CD8-positive, alpha-beta memory T cell (primary cell): ENCODE data around the gene RGS11. TPM values are rescaled to one million over a fixed set of nuclear protein-coding genes. Genes with fewer than 3 reads are reported as not detected.
A peak's percentile ranks its signal among the peaks of the same experiment; 100 is the strongest.

Experiments
- CTCF ChIA-PET: fragments of 350-600 bp; sonication (Branson Sonifier 250); formaldehyde crosslinking; loops from one replicate; lab custom pipeline; 2021; ENCODE audit warnings: antibody characterized with exemption; lab: Charles Lee
- POLR2A ChIA-PET: fragments of 350-600 bp; sonication (Branson Sonifier 250); formaldehyde crosslinking; loops from one replicate; lab custom pipeline; 2021; ENCODE audit warnings: antibody characterized with exemption; lab: Charles Lee
- DNase-seq, 5 donors: peaks; one replicate each; pipeline versions ENCODE4 v3.0.0 to v3.0.0-alpha.2; 2020 to 2022; ENCODE audit warnings: mixed read lengths in 1 of 5
- H3K27ac ChIP-seq: one replicate; pipeline ENCODE4 v1.7.0; 2013; ENCODE audit warnings: low read depth, mild to moderate bottlenecking, low read length, moderate library complexity
- H3K27me3 ChIP-seq: 2 replicates; pipeline ENCODE4 v1.7.0; 2013; ENCODE audit warnings: low read length, mild to moderate bottlenecking; ENCODE audit not compliant: insufficient read depth, poor library complexity, severe bottlenecking
- H3K36me3 ChIP-seq: 2 replicates; pipeline ENCODE4 v1.7.0; 2013; ENCODE audit warnings: mild to moderate bottlenecking, low read length, moderate library complexity; ENCODE audit not compliant: insufficient read depth
- H3K4me1 ChIP-seq: 2 replicates; pipeline ENCODE4 v1.7.0; 2013; ENCODE audit warnings: mild to moderate bottlenecking, low read length, moderate library complexity; ENCODE audit not compliant: insufficient read depth
- H3K4me3 ChIP-seq: 2 replicates; pipeline ENCODE4 v1.7.0; 2013; ENCODE audit warnings: mild to moderate bottlenecking, low read length
- H3K9me3 ChIP-seq: 2 replicates; pipeline ENCODE4 v1.7.0; 2013; ENCODE audit warnings: mild to moderate bottlenecking, low read length
- H3K27ac Mint-ChIP-seq, 8 donors: one replicate each; pipeline ENCODE4 v1.8.0; 2020 to 2021; ENCODE audit warnings: mixed read lengths in 8 of 8, mild to moderate bottlenecking in 6 of 8, inconsistent platforms in 3 of 8, moderate library complexity in 3 of 8
- H3K27me3 Mint-ChIP-seq, 2 donors: one replicate each; pipeline ENCODE4 v1.8.0; 2020 to 2021; ENCODE audit warnings: mixed read lengths in 2 of 2, mild to moderate bottlenecking in 1 of 2, moderate library complexity in 1 of 2
- H3K36me3 Mint-ChIP-seq, 3 donors: one replicate each; pipeline ENCODE4 v1.8.0; 2020 to 2021; ENCODE audit warnings: mixed read lengths in 3 of 3, inconsistent platforms in 1 of 3, mild to moderate bottlenecking in 1 of 3
- H3K4me1 Mint-ChIP-seq, 3 donors: one replicate each; pipeline ENCODE4 v1.8.0; 2020 to 2021; ENCODE audit warnings: mixed read lengths in 3 of 3, inconsistent platforms in 1 of 3, mild to moderate bottlenecking in 1 of 3
- H3K4me3 Mint-ChIP-seq, 7 donors: one replicate each; pipeline ENCODE4 v1.8.0; 2020 to 2021; ENCODE audit warnings: mixed read lengths in 7 of 7, mild to moderate bottlenecking in 6 of 7, moderate library complexity in 4 of 7, inconsistent platforms in 2 of 7
- H3K9me3 Mint-ChIP-seq, 5 donors: one replicate each; pipeline ENCODE4 v1.8.0; 2020 to 2022; ENCODE audit warnings: mixed read lengths in 5 of 5, mild to moderate bottlenecking in 3 of 5, moderate library complexity in 2 of 5, inconsistent platforms in 1 of 5
- polyA plus RNA-seq: library from polyadenylated mRNA; unstranded; fragments of 300-500 nt; fragmentation: Illumina TruSeq; gene quantifications from one replicate; pipeline ENCODE4 v1.2.3, GENCODE V29; 2021
- total RNA-seq, 2 experiments: library from RNA; stranded (reverse); gene quantifications; one replicate each; pipeline ENCODE4 v1.2.3, GENCODE V29; 2021

The RGS11 gene
- total and polyA plus RNA-seq, 3 experiments from 2014 or later, result 0.09 TPM; not detected in 2

DNA sequence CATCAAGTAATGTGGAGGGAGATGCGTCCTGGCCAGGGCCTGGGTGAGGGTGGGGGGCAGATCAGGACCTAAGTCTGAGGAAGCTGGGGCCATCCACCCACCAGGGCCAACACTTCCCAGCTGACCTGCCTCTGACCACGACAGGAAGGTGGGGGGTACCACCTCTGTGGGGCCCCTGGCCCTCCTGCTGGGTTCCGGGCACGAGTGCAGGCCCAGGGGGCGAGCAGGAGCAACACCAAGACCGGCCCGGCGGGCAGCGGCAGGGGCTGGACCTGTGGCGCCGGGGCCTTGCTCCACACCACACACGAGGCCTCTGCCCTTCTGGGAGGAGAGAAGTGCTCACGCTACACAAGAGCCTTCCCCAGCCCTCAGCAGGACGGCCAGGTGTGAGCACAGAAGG is 20.5 kb upstream of the RGS11 start:
- CTCF ChIA-PET, result no interaction called here
- Histone ChIP-seq H3K4me1 (no peaks in the 10 kb centered on the region), H3K36me3 (peaks cover 13% of the 10 kb centered on the region), H3K4me3 (no peak overlapping the region), H3K27ac (no peak overlapping the region), H3K27me3 (no peaks in the 10 kb centered on the region), H3K9me3 (no peaks in the 10 kb centered on the region)
- Mint-ChIP-seq H3K36me3 (peaks cover 0 to 50% (median 0%) of the 10 kb centered on the region in 3 donors), H3K9me3 (no peaks in the 10 kb centered on the region), H3K4me1 (no peaks in the 10 kb centered on the region), H3K4me3 (no peak overlapping the region), H3K27me3 (no peaks in the 10 kb centered on the region), H3K27ac (no peak overlapping the region)
- no peak for DNase-seq
- POLR2A ChIA-PET, result no interaction called here

DNA sequence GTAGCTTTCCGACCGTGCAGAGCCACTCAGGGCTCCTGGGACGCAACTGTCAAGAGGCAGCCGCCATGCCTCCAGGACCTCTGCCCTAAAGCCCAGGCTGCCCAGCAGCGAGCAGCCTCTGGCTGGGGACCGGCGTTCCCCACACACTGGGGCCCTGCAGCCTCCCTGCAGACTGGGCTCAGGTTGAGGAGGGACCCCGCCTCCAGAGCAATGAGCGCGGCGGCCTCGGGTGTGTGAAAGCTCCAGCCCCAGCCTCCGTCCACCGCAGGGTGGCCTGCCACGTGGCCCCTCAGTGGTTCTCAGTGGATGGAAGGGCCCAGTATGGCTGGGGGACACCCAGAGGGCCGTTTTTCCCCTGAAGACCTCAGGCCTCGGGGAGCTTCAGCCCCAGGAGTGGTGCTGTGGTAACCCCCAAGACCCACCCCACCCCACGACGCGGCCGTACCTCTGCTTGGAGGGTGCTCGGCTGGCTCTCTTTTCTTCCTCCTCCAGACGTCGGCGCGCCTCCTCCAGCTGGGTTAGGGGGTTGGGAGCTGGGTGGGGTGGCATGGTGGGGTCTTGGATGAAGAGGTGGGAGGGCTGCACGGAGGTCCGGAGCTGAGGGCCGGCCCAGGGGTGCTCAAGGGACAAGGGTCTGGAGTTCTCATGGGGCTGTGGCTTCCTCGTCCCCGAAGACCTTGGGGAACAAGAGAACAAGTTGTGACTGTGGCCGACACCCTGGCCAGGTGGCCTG is 17.5 kb upstream of the RGS11 start:
- Histone ChIP-seq H3K9me3 (no peaks in the 10 kb centered on the region), H3K27ac (no peak overlapping the region), H3K4me1 (no peaks in the 10 kb centered on the region), H3K27me3 (no peaks in the 10 kb centered on the region), H3K4me3 (no peak overlapping the region), H3K36me3 (peaks cover 23% of the 10 kb centered on the region)
- Mint-ChIP-seq H3K4me1 (no peaks in the 10 kb centered on the region), H3K27me3 (no peaks in the 10 kb centered on the region), H3K9me3 (no peaks in the 10 kb centered on the region), H3K36me3 (peaks cover 0 to 68% (median 0%) of the 10 kb centered on the region in 3 donors), H3K4me3 (no peak overlapping the region), H3K27ac (no peak overlapping the region)
- POLR2A ChIA-PET, result no interaction called here
- CTCF ChIA-PET, result no interaction called here
- no peak for DNase-seq

DNA sequence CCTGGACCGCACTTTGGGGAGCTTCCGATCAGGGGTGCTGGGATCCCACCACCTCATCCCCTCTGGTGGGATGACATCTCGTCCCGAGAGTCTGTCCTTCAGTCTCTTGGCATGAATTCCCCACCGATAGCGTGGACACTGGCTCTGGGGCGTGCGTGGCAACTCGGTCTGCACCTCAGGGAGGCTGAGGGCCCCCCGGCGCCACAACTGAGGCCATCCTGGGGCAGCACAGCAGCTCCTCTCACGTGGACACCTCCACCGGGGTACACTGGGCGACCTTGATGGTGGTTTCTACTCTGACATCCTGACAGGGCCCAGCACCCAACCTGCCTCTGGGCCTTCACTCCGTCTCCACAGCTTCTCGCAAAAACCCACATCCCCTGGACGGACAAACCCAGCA is 15.8 kb upstream of the RGS11 start:
- Histone ChIP-seq H3K27me3 (no peaks in the 10 kb centered on the region), H3K27ac (no peak overlapping the region), H3K9me3 (no peaks in the 10 kb centered on the region), H3K4me1 (no peaks in the 10 kb centered on the region), H3K36me3 (peaks cover 27% of the 10 kb centered on the region), H3K4me3 (no peak overlapping the region)
- Mint-ChIP-seq H3K4me1 (no peaks in the 10 kb centered on the region), H3K4me3 (no peak overlapping the region), H3K27ac (peak overlapping the region in 1 of 8 donors; percentile 75), H3K27me3 (no peaks in the 10 kb centered on the region), H3K36me3 (peaks cover 0 to 68% (median 0%) of the 10 kb centered on the region in 3 donors), H3K9me3 (no peaks in the 10 kb centered on the region)
- ChIA-PET POLR2A (no interaction called here), CTCF (no interaction called here)
- no peak for DNase-seq

DNA sequence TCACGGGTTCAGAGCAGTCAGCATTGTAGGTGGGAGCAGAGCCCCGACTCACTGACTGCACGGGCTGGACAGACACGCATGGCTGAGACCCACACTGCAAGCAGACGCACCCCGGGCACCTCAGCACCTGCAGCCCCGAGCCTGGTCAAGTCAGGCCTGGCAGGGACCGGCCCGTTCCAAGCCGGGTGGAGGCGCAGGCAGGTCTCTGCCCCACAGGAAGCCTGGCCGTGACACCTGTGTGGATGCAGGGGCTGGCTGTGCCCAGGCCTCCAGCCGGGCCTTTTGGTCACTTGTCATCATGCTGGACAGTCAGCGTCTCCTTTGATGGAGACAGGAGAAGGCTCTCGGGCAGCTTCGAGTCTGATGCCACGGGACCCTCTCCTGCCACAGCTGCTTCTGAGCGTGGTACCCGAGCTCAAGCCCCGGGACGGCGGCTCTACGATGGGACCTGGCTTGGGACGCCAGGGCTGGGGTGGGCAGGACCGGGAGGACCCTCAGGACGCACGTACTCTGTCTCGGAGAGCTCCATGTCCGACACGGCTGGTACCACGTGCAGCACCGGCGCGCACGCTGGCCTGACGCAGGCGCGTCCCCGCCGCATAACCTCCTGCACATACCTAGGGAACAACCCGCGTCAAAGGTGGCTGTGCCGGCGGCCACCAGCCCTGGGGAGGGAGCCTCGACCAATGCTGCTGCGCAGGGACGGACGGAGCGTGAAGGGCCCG is 15.1 kb upstream of the RGS11 start:
- ChIA-PET CTCF (no interaction called here), POLR2A (no interaction called here)
- Histone ChIP-seq H3K27ac (no peak overlapping the region), H3K36me3 (peaks cover 27% of the 10 kb centered on the region), H3K4me1 (no peaks in the 10 kb centered on the region), H3K9me3 (no peaks in the 10 kb centered on the region), H3K27me3 (no peaks in the 10 kb centered on the region), H3K4me3 (no peak overlapping the region)
- peaks cover 0 to 70% (median 0%) of the 10 kb centered on the region in 3 donors for H3K36me3 Mint-ChIP-seq
- DNase-seq, result no peak
- no peaks in the 10 kb centered on the region for H3K9me3 Mint-ChIP-seq
- H3K4me3 Mint-ChIP-seq, result no peak overlapping the region
- no peaks in the 10 kb centered on the region for H3K4me1 Mint-ChIP-seq
- H3K27me3 Mint-ChIP-seq, result no peaks in the 10 kb centered on the region
- H3K27ac Mint-ChIP-seq, result no peak overlapping the region

DNA sequence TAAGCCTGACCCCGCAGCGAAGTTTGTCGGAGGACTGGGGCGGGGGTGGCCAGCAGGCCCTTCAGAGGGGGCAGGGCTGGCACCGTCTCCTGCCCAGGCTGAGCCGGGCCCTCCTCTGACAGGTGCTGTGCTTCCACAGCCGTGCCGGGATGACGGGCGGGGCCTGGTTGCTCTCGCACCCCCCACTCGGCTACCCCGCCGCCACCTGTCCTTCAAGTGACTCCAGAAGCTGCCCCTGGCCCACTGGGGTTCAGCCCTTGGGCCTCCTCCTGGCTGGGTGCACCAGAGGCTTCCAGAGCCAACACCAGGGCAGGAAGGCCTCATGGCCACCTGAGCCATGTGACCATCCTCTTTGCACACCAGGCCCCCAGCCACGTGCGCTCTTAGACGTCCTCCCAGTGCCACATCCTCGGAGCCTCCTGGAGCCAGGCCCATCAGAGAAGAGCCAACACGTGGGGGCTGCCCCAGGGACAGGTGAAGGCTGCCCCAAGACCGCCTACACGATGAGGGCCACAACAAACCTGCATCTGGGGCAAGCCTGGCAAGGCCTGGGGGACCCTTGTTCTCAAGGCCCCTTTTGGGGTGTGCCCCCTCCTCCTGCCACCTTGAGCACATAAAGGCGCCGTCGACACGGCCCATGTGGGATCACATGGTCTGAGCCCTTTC is 14.4 kb upstream of the RGS11 start:
- DNase-seq, result no peak
- H3K27ac ChIP-seq, result no peak overlapping the region
- peaks cover 0 to 68% (median 0%) of the 10 kb centered on the region in 3 donors for H3K36me3 Mint-ChIP-seq
- POLR2A ChIA-PET, result no interaction called here
- H3K27ac Mint-ChIP-seq, result peak overlapping the region in 1 of 8 donors; percentile 54
- CTCF ChIA-PET, result no interaction called here
- H3K4me3 ChIP-seq, result no peak overlapping the region
- H3K4me1 Mint-ChIP-seq, result no peaks in the 10 kb centered on the region
- H3K9me3 Mint-ChIP-seq, result no peaks in the 10 kb centered on the region
- H3K4me3 Mint-ChIP-seq, result no peak overlapping the region
- H3K4me1 ChIP-seq, result no peaks in the 10 kb centered on the region
- no peaks in the 10 kb centered on the region for H3K27me3 Mint-ChIP-seq
- no peaks in the 10 kb centered on the region for H3K27me3 ChIP-seq
- H3K9me3 ChIP-seq, result no peaks in the 10 kb centered on the region
- peaks cover 27% of the 10 kb centered on the region for H3K36me3 ChIP-seq

DNA sequence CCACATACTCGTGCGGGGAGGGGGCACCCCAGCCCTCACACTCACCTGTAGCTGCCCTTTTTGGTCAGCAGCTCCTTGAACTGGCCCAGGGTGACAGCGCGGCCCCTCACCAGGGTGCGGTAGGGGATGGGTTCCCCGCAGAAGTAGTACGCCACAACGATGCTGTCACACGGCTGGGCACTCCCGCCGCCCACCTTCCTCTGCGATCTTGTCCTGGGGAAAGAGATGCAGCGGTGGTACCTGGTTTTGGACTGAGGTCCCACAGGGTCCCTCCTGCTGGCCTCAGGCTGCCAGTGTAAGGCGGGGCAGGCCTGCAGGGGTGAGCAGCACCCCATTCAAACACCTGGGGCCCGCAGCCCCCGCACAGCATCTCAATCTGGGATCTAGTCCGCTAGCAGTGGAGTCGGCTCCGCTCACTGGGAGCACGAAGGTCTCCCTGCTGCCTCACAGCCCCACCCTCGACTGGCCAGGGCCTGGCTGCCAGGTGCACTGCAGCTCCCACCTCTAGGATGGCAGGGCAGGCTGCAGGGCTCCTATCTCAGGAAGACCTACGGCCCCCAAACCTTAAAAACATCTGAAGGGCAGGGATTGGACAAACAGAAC is 13.8 kb upstream of the RGS11 start:
- no peaks in the 10 kb centered on the region for H3K27me3 Mint-ChIP-seq
- Histone ChIP-seq H3K9me3 (no peaks in the 10 kb centered on the region), H3K27me3 (no peaks in the 10 kb centered on the region), H3K4me1 (no peaks in the 10 kb centered on the region), H3K4me3 (no peak overlapping the region), H3K27ac (no peak overlapping the region), H3K36me3 (peaks cover 27% of the 10 kb centered on the region)
- POLR2A ChIA-PET, result no interaction called here
- no peaks in the 10 kb centered on the region for H3K9me3 Mint-ChIP-seq
- no peak overlapping the region for H3K27ac Mint-ChIP-seq
- H3K36me3 Mint-ChIP-seq, result peaks cover 0 to 68% (median 0%) of the 10 kb centered on the region in 3 donors
- H3K4me1 Mint-ChIP-seq, result no peaks in the 10 kb centered on the region
- CTCF ChIA-PET, result no interaction called here
- no peak for DNase-seq
- H3K4me3 Mint-ChIP-seq, result no peak overlapping the region

DNA sequence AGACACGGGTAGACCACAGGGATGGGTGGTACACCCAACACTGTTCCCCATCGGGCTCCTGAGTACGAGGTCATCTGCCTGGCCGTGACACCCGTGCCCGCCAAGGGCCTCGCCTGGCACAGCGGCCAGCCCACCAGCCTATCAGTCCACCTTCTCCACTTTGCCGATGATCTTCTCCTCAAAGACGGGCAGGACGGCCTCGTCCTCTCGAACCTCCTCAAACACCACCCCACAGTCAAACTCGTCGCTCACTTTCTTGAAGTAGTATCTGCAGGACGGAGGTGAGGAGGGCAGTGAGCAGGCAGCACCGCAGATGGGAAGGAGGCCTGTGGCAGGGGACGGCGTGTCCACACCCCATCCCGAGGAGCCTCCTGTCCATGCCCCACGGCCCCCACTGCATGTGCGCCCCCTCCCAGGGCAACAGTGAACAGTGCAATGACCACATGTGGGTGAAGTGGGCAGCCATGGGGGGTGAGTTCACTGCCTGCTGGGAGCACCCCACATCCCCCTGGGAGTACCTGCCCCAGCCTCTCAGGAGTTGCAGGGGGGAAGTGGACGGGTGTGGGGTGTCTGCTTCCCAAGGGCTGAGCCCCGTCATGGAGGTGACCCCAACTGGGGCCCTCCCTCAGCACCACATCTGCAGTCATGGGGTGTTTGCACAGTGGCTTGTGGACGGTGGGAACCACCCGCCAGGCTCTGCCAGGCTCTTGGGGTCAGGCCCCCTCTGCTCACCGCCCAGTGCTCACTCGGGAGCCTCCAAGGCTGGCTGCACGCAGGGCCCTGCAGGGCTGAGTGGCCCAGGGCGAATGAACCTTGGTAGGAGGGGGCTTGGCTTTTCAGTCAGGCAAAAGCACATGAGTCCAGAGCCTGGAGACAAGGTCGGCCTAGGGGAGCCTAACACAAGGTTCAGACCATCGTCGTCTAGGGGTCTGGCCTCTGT is 12.5 kb upstream of the RGS11 start:
- H3K4me1 ChIP-seq, result no peaks in the 10 kb centered on the region
- Mint-ChIP-seq H3K9me3 (no peaks in the 10 kb centered on the region), H3K27me3 (no peaks in the 10 kb centered on the region), H3K4me1 (no peaks in the 10 kb centered on the region), H3K4me3 (no peak overlapping the region), H3K27ac (no peak overlapping the region), H3K36me3 (peaks cover 0 to 62% (median 0%) of the 10 kb centered on the region in 3 donors)
- POLR2A ChIA-PET, result no interaction called here
- H3K4me3 ChIP-seq, result no peak overlapping the region
- H3K36me3 ChIP-seq, result peaks cover 27% of the 10 kb centered on the region
- H3K27me3 ChIP-seq, result no peaks in the 10 kb centered on the region
- no peak overlapping the region for H3K27ac ChIP-seq
- CTCF ChIA-PET, result no interaction called here
- no peaks in the 10 kb centered on the region for H3K9me3 ChIP-seq
- no peak for DNase-seq
